ENCODE results near the gene CLEC4E. TPM values are rescaled to one million over a fixed set of nuclear protein-coding genes. Genes with fewer than 3 reads are reported as not detected.

Gene CLEC4E
- total and polyA plus RNA-seq, 2 of the 4 experiments (the other 2 are of a cell fraction), result not detected

GRCh38 chr12:8562310-8562709, 21.6 kb upstream of the CLEC4E start:
- in situ Hi-C loops (cut with MboI; ENCODE audit: low sequenced_read_pairs) (no loop called here), dilution Hi-C loops (cut with HindIII; ENCODE audit: low sequenced_read_pairs, unreplicated experiment) (no loop called here), intact Hi-C loops (cut with micrococcal nuclease) (no loop called here)
- DNase-seq, result no peak
- no peak overlapping the region for H3K4me2 ChIP-seq (ENCODE audit: low read depth, low read length)
- ChIA-PET POLR2A (ENCODE audit: unreplicated experiment) (no interaction called here), CTCF (interaction anchor here (1.3 kb wide), 1 partner anchor 47 kb away, joined by 4 read pairs; no protein-coding TSS in a partner anchor)
- ATAC-seq (ENCODE audit: low read depth), result no peak
- no peak overlapping the region for H3K14ac ChIP-seq (replicated peaks; ENCODE audit: low read depth, low read length)
- peaks cover 1% of the 10 kb centered on the region; the same call in 1 of the 2 replicates for H3K9me3 ChIP-seq (ENCODE audit: control insufficient read depth, insufficient read depth, low read length)
- H2BK120ac ChIP-seq (ENCODE audit: low read depth, low read length), result no peak overlapping the region
- H2BK5ac ChIP-seq (ENCODE audit: low read depth, low read length, poor library complexity, severe bottlenecking), result no peak overlapping the region
- no peak overlapping the region for H2BK15ac ChIP-seq (ENCODE audit: low read depth, low read length)
- no CpG with 5 or more reads among the region's 6 CpGs for WGBS, 2 experiments (ENCODE audit: extremely low coverage in 2 of 2, insufficient read length in 1 of 2)
- no peak overlapping the region for H2BK20ac ChIP-seq (ENCODE audit: low read depth, low read length)
- H3K9me1 ChIP-seq (ENCODE audit: insufficient read depth, low read length), result no peaks in the 10 kb centered on the region
- H3K79me1 ChIP-seq (ENCODE audit: low read depth in 1 of 2, low read length in 2 of 2), result no peaks in the 10 kb centered on the region
- no peak overlapping the region for H4K8ac ChIP-seq (ENCODE audit: low read depth in 2 of 2, low read length in 2 of 2)
- no TSS peak for BruUV-seq (replicated peaks)
- no peak overlapping the region for H3K23ac ChIP-seq (ENCODE audit: low read depth, low read length)
- no peak overlapping the region for H3K4me3 ChIP-seq (ENCODE audit: insufficient read depth, low read depth, low read length)
- no peak overlapping the region for H4K91ac ChIP-seq (ENCODE audit: insufficient read depth, low read depth, low read length)
- H3K36me3 ChIP-seq (ENCODE audit: control insufficient read depth, insufficient read depth, low read length), result no peaks in the 10 kb centered on the region
- no peak overlapping the region for H3K56ac ChIP-seq (ENCODE audit: extremely low read depth, insufficient read depth, low read length)
- H2AK9ac ChIP-seq (replicated peaks; ENCODE audit: low read depth, low read length, poor library complexity), result no peak overlapping the region
- no peak overlapping the region for H3K18ac ChIP-seq (ENCODE audit: low read depth, low read length)
- no peaks in the 10 kb centered on the region for H3K4me1 ChIP-seq (ENCODE audit: control insufficient read depth, insufficient read depth, low read length)
- H4K5ac ChIP-seq (ENCODE audit: low read depth, low read length), result no peak overlapping the region
- H4K20me1 ChIP-seq (ENCODE audit: insufficient read depth, low read length), result no peaks in the 10 kb centered on the region
- H3K9ac ChIP-seq (ENCODE audit: low read depth, low read length), result no peak overlapping the region
- TF ChIP-seq ELK1 (IDR thresholded peaks at IDR 0.05; ENCODE audit: borderline replicate concordance, low read depth, low read length) (no peak), SMC3 (IDR thresholded peaks at IDR 0.05; ENCODE audit: low read depth, low read length) (no peak), NFE2L2 (IDR thresholded peaks at IDR 0.05; ENCODE audit: low read depth, low read length) (no peak), CEBPB (IDR thresholded peaks at IDR 0.05; ENCODE audit: low read depth, low read length) (no peak), MAZ (IDR thresholded peaks at IDR 0.05; ENCODE audit: borderline replicate concordance, low read depth, low read length) (no peak)
- no peaks in the 10 kb centered on the region for H3K27me3 ChIP-seq (ENCODE audit: control insufficient read depth, insufficient read depth, low read length)
- H3K27ac ChIP-seq (ENCODE audit: insufficient read depth, low read length), result no peak overlapping the region
- H3K4ac ChIP-seq (ENCODE audit: low read depth, low read length), result no peak overlapping the region
- H2AK5ac ChIP-seq (ENCODE audit: low read depth, low read length), result no peak overlapping the region
- H2AFZ ChIP-seq (replicated peaks; ENCODE audit: low read length, poor library complexity), result no peak overlapping the region

Data from IMR-90 (cell line).